D721Med (cell line): ENCODE data around the gene CCDC57.

Source experiments
- DNase-seq: peaks from one replicate; pipeline ENCODE4 v3.0.0; 2011; ENCODE audit warnings: low spot score; ENCODE audit not compliant: insufficient read length
- FAIRE-seq: peaks from 2 replicates; lab custom pipeline; 2011; peaks lifted over from hg19 to GRCh38; lab: Jason Lieb, UNC
- TF ChIP-seq, protein P1 (sequence below): IDR thresholded peaks from 2 replicates; pipeline ENCODE4 v1.5.1; 2012; ENCODE audit warnings: mild to moderate bottlenecking, control low read depth; ENCODE audit not compliant: insufficient read depth; ENCODE audit errors: missing control alignments

Gene CCDC57

DNA sequence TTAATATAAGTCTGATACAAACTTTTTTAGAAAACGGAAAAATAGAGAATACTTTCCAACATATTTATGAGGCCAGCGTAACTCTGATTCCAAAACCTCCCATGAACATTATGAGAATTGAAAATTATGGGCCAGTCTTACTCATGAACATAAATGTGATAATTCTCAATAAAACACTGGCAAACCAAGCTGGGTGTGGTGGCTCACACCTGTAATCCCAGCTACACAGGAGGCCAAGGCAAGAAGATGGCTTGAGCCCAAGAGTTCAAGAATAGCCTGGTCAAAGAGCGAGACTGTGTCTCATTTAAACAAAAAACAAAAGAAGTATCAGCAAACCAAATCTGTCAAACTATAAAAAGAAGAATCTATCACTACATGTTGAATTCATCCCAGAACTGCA lies 47.8 kb downstream of the CCDC57 start:
- no peak for DNase-seq
- no peak for FAIRE-seq
- TF ChIP-seq, protein P1, sequence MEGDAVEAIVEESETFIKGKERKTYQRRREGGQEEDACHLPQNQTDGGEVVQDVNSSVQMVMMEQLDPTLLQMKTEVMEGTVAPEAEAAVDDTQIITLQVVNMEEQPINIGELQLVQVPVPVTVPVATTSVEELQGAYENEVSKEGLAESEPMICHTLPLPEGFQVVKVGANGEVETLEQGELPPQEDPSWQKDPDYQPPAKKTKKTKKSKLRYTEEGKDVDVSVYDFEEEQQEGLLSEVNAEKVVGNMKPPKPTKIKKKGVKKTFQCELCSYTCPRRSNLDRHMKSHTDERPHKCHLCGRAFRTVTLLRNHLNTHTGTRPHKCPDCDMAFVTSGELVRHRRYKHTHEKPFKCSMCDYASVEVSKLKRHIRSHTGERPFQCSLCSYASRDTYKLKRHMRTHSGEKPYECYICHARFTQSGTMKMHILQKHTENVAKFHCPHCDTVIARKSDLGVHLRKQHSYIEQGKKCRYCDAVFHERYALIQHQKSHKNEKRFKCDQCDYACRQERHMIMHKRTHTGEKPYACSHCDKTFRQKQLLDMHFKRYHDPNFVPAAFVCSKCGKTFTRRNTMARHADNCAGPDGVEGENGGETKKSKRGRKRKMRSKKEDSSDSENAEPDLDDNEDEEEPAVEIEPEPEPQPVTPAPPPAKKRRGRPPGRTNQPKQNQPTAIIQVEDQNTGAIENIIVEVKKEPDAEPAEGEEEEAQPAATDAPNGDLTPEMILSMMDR, result no peak

GRCh38 chr17:82161216-82161615 lies 51.4 kb downstream of the CCDC57 start:
- DNase-seq (no peak), FAIRE-seq (no peak)
- TF ChIP-seq, protein P1, result no peak

DNA sequence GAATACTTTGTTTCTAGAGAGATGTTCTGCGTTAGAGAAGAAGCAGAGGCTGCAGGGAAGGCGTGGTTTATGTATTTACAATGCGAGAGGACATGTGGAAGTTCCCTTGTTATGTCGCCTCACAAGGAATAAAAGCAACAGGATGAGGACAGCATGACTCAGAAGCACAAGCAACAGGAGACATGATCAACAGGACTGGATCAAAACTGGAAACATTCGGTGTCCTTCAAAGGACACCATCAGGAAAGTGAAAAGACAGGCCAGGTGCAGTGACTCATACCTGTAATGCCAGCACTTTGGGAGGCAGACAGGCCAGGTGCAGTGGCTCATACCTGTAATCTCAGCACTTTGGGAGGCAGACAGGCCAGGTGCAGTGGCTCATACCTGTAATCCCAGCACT lies 52.6 kb downstream of the CCDC57 start:
- TF ChIP-seq, protein P1, result no peak
- DNase-seq (no peak), FAIRE-seq (no peak)

DNA sequence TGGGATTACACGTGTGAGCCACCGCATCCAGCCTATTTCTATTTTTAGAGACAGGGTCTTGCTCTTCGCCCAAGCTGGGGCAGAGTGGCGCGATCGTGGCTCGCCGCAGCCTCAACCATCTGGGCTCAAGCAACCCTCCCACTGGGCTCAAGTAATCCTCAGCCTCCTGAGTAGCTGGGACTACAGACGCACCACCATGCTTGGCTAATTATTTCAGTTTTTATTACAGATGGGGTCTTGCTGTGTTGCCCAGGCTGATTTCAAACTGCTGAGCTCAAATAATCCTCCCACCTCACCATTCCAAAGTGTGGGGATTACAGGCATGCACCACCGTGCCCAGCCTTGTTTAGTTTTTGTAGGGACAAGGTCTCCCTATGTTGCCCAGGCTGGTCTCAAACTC lies 53.8 kb downstream of the CCDC57 start:
- TF ChIP-seq, protein P1, result no peak
- FAIRE-seq, result no peak
- no peak for DNase-seq

DNA sequence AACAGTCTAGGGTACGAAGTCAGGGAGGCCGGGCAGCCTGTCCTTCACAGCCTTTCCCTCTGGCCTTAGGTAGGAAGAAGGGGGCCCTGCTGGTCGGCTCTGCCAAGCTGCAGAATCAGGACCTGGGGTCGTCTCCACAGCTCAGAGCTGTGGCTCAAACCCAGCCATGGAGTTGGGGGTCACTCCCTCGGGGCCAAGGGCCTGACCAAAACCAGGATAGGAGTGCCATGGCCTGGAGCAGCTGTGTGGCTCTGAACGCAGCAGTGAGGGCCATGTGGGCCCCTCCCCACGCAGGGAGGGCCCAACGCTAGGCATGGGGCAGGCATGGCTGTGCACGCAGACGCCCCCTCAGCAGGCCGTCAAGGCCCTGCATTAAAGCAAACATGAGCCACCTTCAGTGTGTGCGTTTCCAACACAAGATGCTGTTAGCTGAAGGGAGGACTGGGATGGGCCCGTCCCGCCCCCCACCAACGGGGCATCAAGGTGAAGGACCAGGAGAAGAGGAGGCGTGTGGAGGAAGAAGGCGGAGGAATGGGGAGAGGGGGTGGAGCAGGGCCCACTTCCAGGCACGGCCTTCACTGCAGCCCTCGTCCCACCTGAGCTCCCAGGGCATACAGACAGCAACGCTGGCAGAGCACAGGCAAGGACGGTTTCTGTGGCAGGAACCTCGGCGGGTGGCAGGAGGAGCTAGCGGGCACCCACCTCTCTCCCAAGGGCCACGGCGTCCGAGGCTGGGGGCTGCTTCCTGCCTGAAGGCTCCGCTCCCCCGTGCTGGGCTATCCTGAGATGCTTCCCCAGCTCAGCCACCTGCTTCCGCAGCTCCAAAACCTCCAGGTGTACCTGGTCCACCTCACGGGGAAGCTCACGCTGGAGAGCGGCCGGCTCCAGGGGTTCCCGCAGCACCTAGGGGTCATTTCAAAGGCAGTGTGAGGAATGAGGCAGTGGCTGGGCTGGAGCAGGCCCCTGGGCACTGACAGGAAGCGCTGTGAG lies 55.3 kb downstream of the CCDC57 start:
- FAIRE-seq (no peak), DNase-seq (no peak)
- TF ChIP-seq, protein P1, result no peak

- TF ChIP-seq, protein P1, result no peak
- FAIRE-seq, result no peak
- no peak for DNase-seq
Observed at GRCh38 chr17:82156284-82156925, 56.2 kb downstream of the CCDC57 start.
